Duodenal mucosa (tissue), 2 donors: ENCODE measurements around the gene RING1.

ENCODE experiments used
- H3K27ac ChIP-seq: one replicate; pipeline ENCODE4 v1.7.0; 2013; ENCODE audit warnings: low read depth, low read length
- H3K27me3 ChIP-seq, 2 donors: one replicate each; pipeline ENCODE4 v1.7.0; 2013; ENCODE audit warnings: low read length in 2 of 2, control low read depth in 1 of 2; ENCODE audit not compliant: insufficient read depth in 2 of 2, control insufficient read depth in 1 of 2
- H3K36me3 ChIP-seq, 2 donors: one replicate each; pipeline ENCODE4 v1.7.0; 2013; ENCODE audit warnings: low read length in 2 of 2, control low read depth in 1 of 2; ENCODE audit not compliant: insufficient read depth in 2 of 2, control insufficient read depth in 1 of 2
- H3K4me1 ChIP-seq, 2 donors: one replicate each; pipeline ENCODE4 v1.7.0; 2013; ENCODE audit warnings: low read length in 2 of 2, control low read depth in 1 of 2; ENCODE audit not compliant: insufficient read depth in 2 of 2, control insufficient read depth in 1 of 2
- H3K4me3 ChIP-seq, 2 donors: one replicate each; pipeline ENCODE4 v1.7.0; 2013; ENCODE audit warnings: low read length in 2 of 2, low read depth in 1 of 2
- H3K9ac ChIP-seq, 2 donors: one replicate each; pipeline ENCODE4 v1.7.0; 2013; ENCODE audit warnings: low read length in 2 of 2, low read depth in 1 of 2
- H3K9me3 ChIP-seq, 2 donors: one replicate each; pipeline ENCODE4 v1.7.0; 2013; ENCODE audit warnings: low read length in 2 of 2, control low read depth in 1 of 2; ENCODE audit not compliant: control insufficient read depth in 1 of 2

RING1 gene

GRCh38 chr6:33166811-33167210 lies 41.5 kb upstream of the RING1 start:
- Histone ChIP-seq H3K27me3 (no peaks in the 10 kb centered on the region), H3K27ac (no peak overlapping the region), H3K9ac (no peak overlapping the region), H3K36me3 (no peaks in the 10 kb centered on the region), H3K4me1 (peaks cover 5% of the 10 kb centered on the region in 2 donors), H3K9me3 (no peaks in the 10 kb centered on the region), H3K4me3 (no peak overlapping the region)

- no peaks in the 10 kb centered on the region for H3K36me3 ChIP-seq
- no peaks in the 10 kb centered on the region for H3K27me3 ChIP-seq
- no peak overlapping the region for H3K27ac ChIP-seq
- H3K4me3 ChIP-seq: no peak overlapping the region
- no peaks in the 10 kb centered on the region for H3K4me1 ChIP-seq
- no peaks in the 10 kb centered on the region for H3K9me3 ChIP-seq
- no peak overlapping the region for H3K9ac ChIP-seq
Measured at GRCh38 chr6:33167374-33168283, 40.7 kb upstream of the RING1 start.

GRCh38 chr6:33168284-33168601 lies 40.1 kb upstream of the RING1 start:
- Histone ChIP-seq H3K36me3 (no peaks in the 10 kb centered on the region), H3K9me3 (no peaks in the 10 kb centered on the region), H3K27me3 (peaks cover 0 to 4% of the 10 kb centered on the region in 2 donors), H3K4me3 (no peak overlapping the region), H3K27ac (no peak overlapping the region), H3K4me1 (no peaks in the 10 kb centered on the region), H3K9ac (no peak overlapping the region)

- Histone ChIP-seq H3K36me3 (no peaks in the 10 kb centered on the region), H3K27ac (no peak overlapping the region), H3K4me1 (no peaks in the 10 kb centered on the region), H3K27me3 (peaks cover 0 to 4% of the 10 kb centered on the region in 2 donors), H3K4me3 (no peak overlapping the region), H3K9ac (no peak overlapping the region), H3K9me3 (no peaks in the 10 kb centered on the region)
Measured at GRCh38 chr6:33168639-33169038, 39.7 kb upstream of the RING1 start.

GRCh38 chr6:33169291-33170175 lies 38.8 kb upstream of the RING1 start:
- H3K36me3 ChIP-seq: no peaks in the 10 kb centered on the region
- no peak overlapping the region for H3K4me3 ChIP-seq
- peaks cover 0 to 4% of the 10 kb centered on the region in 2 donors for H3K27me3 ChIP-seq
- H3K4me1 ChIP-seq: no peaks in the 10 kb centered on the region
- H3K27ac ChIP-seq: no peak overlapping the region
- H3K9ac ChIP-seq: no peak overlapping the region
- no peaks in the 10 kb centered on the region for H3K9me3 ChIP-seq

GRCh38 chr6:33170176-33171015 lies 37.9 kb upstream of the RING1 start:
- no peak overlapping the region for H3K27ac ChIP-seq
- no peak overlapping the region for H3K4me3 ChIP-seq
- H3K9me3 ChIP-seq: no peaks in the 10 kb centered on the region
- H3K9ac ChIP-seq: no peak overlapping the region
- H3K4me1 ChIP-seq: no peaks in the 10 kb centered on the region
- peaks cover 0 to 4% of the 10 kb centered on the region in 2 donors for H3K27me3 ChIP-seq
- no peaks in the 10 kb centered on the region for H3K36me3 ChIP-seq

- H3K9me3 ChIP-seq: no peaks in the 10 kb centered on the region
- no peaks in the 10 kb centered on the region for H3K4me1 ChIP-seq
- H3K27me3 ChIP-seq: peaks cover 2 to 4% of the 10 kb centered on the region in 2 donors
- no peak overlapping the region for H3K4me3 ChIP-seq
- H3K27ac ChIP-seq: no peak overlapping the region
- H3K9ac ChIP-seq: no peak overlapping the region
- H3K36me3 ChIP-seq: no peaks in the 10 kb centered on the region
Measured at GRCh38 chr6:33171016-33171879, 37.1 kb upstream of the RING1 start.

- H3K4me3 ChIP-seq: no peak overlapping the region
- H3K9me3 ChIP-seq: no peaks in the 10 kb centered on the region
- H3K4me1 ChIP-seq: no peaks in the 10 kb centered on the region
- no peak overlapping the region for H3K27ac ChIP-seq
- no peaks in the 10 kb centered on the region for H3K36me3 ChIP-seq
- H3K9ac ChIP-seq: no peak overlapping the region
- H3K27me3 ChIP-seq: peaks cover 2 to 4% of the 10 kb centered on the region in 2 donors
Measured at GRCh38 chr6:33171880-33172687, 36.2 kb upstream of the RING1 start.
